Pancreas (tissue), 10 donors: ENCODE results near the gene AGPAT1. TPM values are rescaled to one million over a fixed set of nuclear protein-coding genes. Genes with fewer than 3 reads are reported as not detected.

Source experiments
- ATAC-seq, 4 donors: fragments of 200-7000 bp; cut with Tn5 transposase; one replicate each; pipeline versions ENCODE4 v1.8.0 to v1.9.1; 2020; ENCODE audit warnings: mild to moderate bottlenecking in 4 of 4, moderate library complexity in 4 of 4
- DNase-seq, 6 donors: peaks; one replicate each; pipeline ENCODE4 v3.0.0-alpha.2; 2020
- FAIRE-seq: peaks from 2 replicates; lab custom pipeline; 2012; peaks lifted over from hg19 to GRCh38; lab: Jason Lieb, UNC
- H3K27ac ChIP-seq, 4 donors: fragments of 200-600 bp; sonication (generic); 1 replicate in 3 of 4; 2 replicates in 1 of 4; pipeline versions ENCODE4 v1.5.0 to v1.8.0; 2020
- H3K27me3 ChIP-seq, 4 donors: fragments of 200-600 bp; one replicate each; pipeline ENCODE4 v1.8.0; 2021
- H3K36me3 ChIP-seq, 3 donors: fragments of 200-600 bp; sonication (generic) in 1 of 3; one replicate each; pipeline versions ENCODE4 v1.5.0 to v1.8.0; 2020 to 2021
- H3K4me1 ChIP-seq, 3 donors: fragments of 200-600 bp; one replicate each; pipeline ENCODE4 v1.8.0; 2021
- H3K4me3 ChIP-seq, 4 donors: fragments of 200-600 bp; sonication (generic) in 2 of 4; one replicate each; pipeline versions ENCODE4 v1.5.0 to v1.8.0; 2020 to 2021
- H3K9me3 ChIP-seq, 4 donors: fragments of 200-600 bp; one replicate each; pipeline ENCODE4 v1.8.0; 2021
- CTCF ChIP-seq, 4 donors: fragments of 200-600 bp; sonication (generic) in 3 of 4; IDR thresholded peaks; one replicate each; pipeline versions ENCODE4 v1.5.0 to v1.8.0; 2021; ENCODE audit warnings: antibody characterized with exemption in 4 of 4
- WGBS, 2 donors: extraction: QIAGEN DNeasy Blood & Tissue Kit; methylation state at CpG; one replicate each; pipeline ENCODE4 v1.1.7; 2013; 5-methylcytosine and 5-hydroxymethylcytosine counted together
- intact Hi-C, 3 donors: fragments of 100-400 bp; cut with DNase I; formaldehyde crosslinking; loops; one replicate each; pipeline versions ENCODE4 v1.11.1 to v1.14.2; 2022
- polyA plus RNA-seq, 2 donors: library from polyadenylated mRNA; stranded (reverse); fragments of 200-250 nt; gene quantifications; one replicate each; pipeline ENCODE4 v1.2.3, GENCODE V29; 2013
- total RNA-seq, 6 donors: library from RNA; stranded (reverse); fragmentation: NEBNext Ultra II Directional in 4 of 6; extraction: Animal tissue kit (Norgen Biotek cat#: 25700) in 4 of 6; gene quantifications; one replicate each; pipeline versions ENCODE4 v1.2.1 to v1.2.4, GENCODE V29; 2021 to 2023
- donor health status: healthy with polysubstance abuse.
- donor health status: DM: no; HTN: no; CAD: no; lungs with moderate emphysema.
- donor health status: DM: no; HTN: no; CAD: no.
- donor health status: control.
- donor health status: control.
- donor health status: Bipolar disorder and iron deficiency.
- donor health status: DM: yes; HTN: yes; CAD: no.
- donor health status: DM: no; HTN: no; CAD: no.
- donor health status: DM: no; HTN: no; CAD: no.
- donor health status: DM: yes; HTN: yes; CAD: no.

Gene AGPAT1
- total and polyA plus RNA-seq, 8 donors: 10.1 to 28.1 (median 18.1) TPM

- no peak within 1 kb of the TSS for H3K4me3 ChIP-seq
- DNase-seq: no peak
Measured at GRCh38 chr6:32184084-32184640, 8.3 kb upstream of the AGPAT1 start, which contains the start of gene AGER. Gene AGER (minus strand): TSS chr6:32184253. CDS start chr6:32184222, 31 bp downstream.

GRCh38 chr6:32183483-32184083 lies 7.7 kb upstream of the AGPAT1 start:
- Histone ChIP-seq H3K4me3 (no peak overlapping the region), H3K27ac (no peak overlapping the region), H3K27me3 (no peaks in the 10 kb centered on the region), H3K36me3 (no peaks in the 10 kb centered on the region), H3K9me3 (no peaks in the 10 kb centered on the region), H3K4me1 (peaks cover 4 to 11% (median 5%) of the 10 kb centered on the region in 3 donors)
- peak in 1 of 6 donors; percentile 30 for DNase-seq
- ATAC-seq: no peak
- intact Hi-C loops: no loop called here
- FAIRE-seq: no peak
- 84 to 89% methylated on average over 15 of the region's 15 CpGs for WGBS, 2 donors
- no peak for TF ChIP-seq CTCF (IDR thresholded peaks at IDR 0.05)

More at GRCh38 chr6:32184084-32184640, 8.3 kb upstream of the AGPAT1 start, which contains the start of gene AGER:
- intact Hi-C loops: no loop called here
- ATAC-seq: no peak
- no peaks in the 10 kb centered on the region for H3K27me3 ChIP-seq
- no peak for TF ChIP-seq CTCF (IDR thresholded peaks at IDR 0.05)
- H3K36me3 ChIP-seq: no peaks in the 10 kb centered on the region
- peaks cover 3 to 8% (median 4%) of the 10 kb centered on the region in 3 donors for H3K4me1 ChIP-seq
- no peaks in the 10 kb centered on the region for H3K9me3 ChIP-seq
- no peak within 1 kb of the TSS for H3K27ac ChIP-seq
- 72 to 77% methylated on average over 6 of the region's 6 CpGs for WGBS, 2 donors
- FAIRE-seq: no peak

- Histone ChIP-seq H3K4me3 (no peak overlapping the region), H3K27me3 (no peaks in the 10 kb centered on the region), H3K27ac (no peak overlapping the region), H3K36me3 (no peaks in the 10 kb centered on the region), H3K4me1 (peaks cover 4 to 11% (median 5%) of the 10 kb centered on the region in 3 donors), H3K9me3 (no peaks in the 10 kb centered on the region)
- DNase-seq (no peak), ATAC-seq (no peak), FAIRE-seq (no peak)
- intact Hi-C loops: no loop called here
- TF ChIP-seq CTCF (IDR thresholded peaks at IDR 0.05): no peak
- WGBS, 2 donors: 85 to 86% methylated on average over 3 of the region's 3 CpGs
Measured at GRCh38 chr6:32183030-32183429, 7.1 kb upstream of the AGPAT1 start.

DNA sequence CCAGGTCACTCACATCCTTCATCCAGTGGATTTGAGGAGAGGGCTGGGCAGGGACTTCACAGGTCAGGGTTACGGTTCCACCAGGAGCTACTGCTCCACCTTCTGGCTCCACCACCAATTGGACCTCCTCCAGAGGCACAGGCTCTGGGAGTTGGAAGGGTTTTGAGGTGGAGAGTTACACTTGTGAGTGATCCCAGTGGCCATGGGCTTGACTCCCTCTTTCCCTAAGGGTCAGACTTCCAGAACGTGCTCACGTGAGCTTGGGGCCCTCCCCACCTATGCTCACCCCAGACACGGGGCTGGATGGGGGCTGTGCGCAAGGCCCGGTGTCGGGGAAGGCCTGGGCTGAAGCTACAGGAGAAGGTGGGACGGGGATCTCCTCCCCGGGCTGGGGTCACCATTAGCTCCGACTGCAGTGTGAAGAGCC lies 6.7 kb upstream of the AGPAT1 start:
- intact Hi-C loops: no loop called here
- H3K4me1 ChIP-seq: peaks cover 4 to 11% (median 5%) of the 10 kb centered on the region in 3 donors
- H3K27me3 ChIP-seq: no peaks in the 10 kb centered on the region
- no peaks in the 10 kb centered on the region for H3K36me3 ChIP-seq
- no peak overlapping the region for H3K4me3 ChIP-seq
- no peak overlapping the region for H3K27ac ChIP-seq
- no peak for FAIRE-seq
- H3K9me3 ChIP-seq: no peaks in the 10 kb centered on the region
- peak in 2 of 6 donors; percentile 18 to 53 for DNase-seq
- ATAC-seq: no peak
- WGBS, 2 donors: 87 to 91% methylated on average over 10 of the region's 10 CpGs
- no peak for TF ChIP-seq CTCF (IDR thresholded peaks at IDR 0.05)
